Measurements from ENCODE around the gene CACNA2D1.

The CACNA2D1 gene

DNA sequence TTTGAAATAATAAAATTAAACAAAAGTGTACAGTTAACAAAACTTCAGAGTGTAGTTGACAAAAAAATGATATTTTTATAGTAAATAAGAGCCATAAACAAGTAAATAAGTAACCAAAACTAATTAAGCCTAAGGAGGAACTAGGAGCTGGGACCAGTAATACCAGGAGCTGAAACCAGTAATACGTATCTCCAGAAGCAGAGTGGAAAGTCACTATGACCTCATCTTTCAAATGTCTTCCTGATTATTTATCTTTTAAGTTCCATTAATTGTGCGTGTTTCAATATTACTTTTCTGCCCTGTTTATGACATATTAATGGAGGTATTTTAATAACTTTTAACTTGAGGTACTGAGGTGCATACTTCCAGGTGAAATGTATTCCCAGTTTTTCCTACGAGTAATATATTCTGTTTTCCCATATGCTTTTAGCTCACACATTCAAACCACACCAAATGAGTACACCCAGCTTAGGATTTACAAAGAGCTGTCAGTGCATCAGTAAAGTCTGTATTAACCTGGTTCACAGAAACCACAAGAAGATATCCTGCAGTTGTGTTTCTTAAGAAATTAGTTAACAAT, 390.0 kb downstream of the CACNA2D1 start:
- Histone ChIP-seq H3K9me3 (ENCODE audit: low read length) (no peaks in the 10 kb centered on the region), H3K36me3 (ENCODE audit: insufficient read depth, low read length) (no peaks in the 10 kb centered on the region), H3K27me3 (ENCODE audit: insufficient read depth, low read length) (no peaks in the 10 kb centered on the region)

GRCh38 chr7:82051601-82052000, 392.0 kb downstream of the CACNA2D1 start:
- Histone ChIP-seq H3K27me3 (ENCODE audit: insufficient read depth, low read length) (no peaks in the 10 kb centered on the region), H2AFZ (ENCODE audit: low read depth, low read length) (peak overlapping the region; percentile 74), H3K36me3 (ENCODE audit: insufficient read depth, low read length) (no peaks in the 10 kb centered on the region), H3K9me3 (ENCODE audit: low read length) (no peaks in the 10 kb centered on the region), H3K4me3 (ENCODE audit: low read length) (no peak overlapping the region), H3K4me1 (ENCODE audit: insufficient read depth, low read length) (peaks cover 29% of the 10 kb centered on the region)

More for the DNA sequence above, 390.0 kb downstream of the CACNA2D1 start:
- peaks cover 29% of the 10 kb centered on the region for H3K4me1 ChIP-seq (ENCODE audit: insufficient read depth, low read length)
- H3K4me3 ChIP-seq (ENCODE audit: low read length) = no peak overlapping the region
- no peak overlapping the region for H2AFZ ChIP-seq (ENCODE audit: low read depth, low read length)

- H3K36me3 ChIP-seq (ENCODE audit: insufficient read depth, low read length) = no peaks in the 10 kb centered on the region
- H3K9me3 ChIP-seq (ENCODE audit: low read length) = no peaks in the 10 kb centered on the region
- peaks cover 29% of the 10 kb centered on the region for H3K4me1 ChIP-seq (ENCODE audit: insufficient read depth, low read length)
- H3K27me3 ChIP-seq (ENCODE audit: insufficient read depth, low read length) = no peaks in the 10 kb centered on the region
- H2AFZ ChIP-seq (ENCODE audit: low read depth, low read length) = no peak overlapping the region
- no peak overlapping the region for H3K4me3 ChIP-seq (ENCODE audit: low read length)
These were observed 392.8 kb downstream of the CACNA2D1 start for GRCh38 chr7:82050792-82051191.

DNA sequence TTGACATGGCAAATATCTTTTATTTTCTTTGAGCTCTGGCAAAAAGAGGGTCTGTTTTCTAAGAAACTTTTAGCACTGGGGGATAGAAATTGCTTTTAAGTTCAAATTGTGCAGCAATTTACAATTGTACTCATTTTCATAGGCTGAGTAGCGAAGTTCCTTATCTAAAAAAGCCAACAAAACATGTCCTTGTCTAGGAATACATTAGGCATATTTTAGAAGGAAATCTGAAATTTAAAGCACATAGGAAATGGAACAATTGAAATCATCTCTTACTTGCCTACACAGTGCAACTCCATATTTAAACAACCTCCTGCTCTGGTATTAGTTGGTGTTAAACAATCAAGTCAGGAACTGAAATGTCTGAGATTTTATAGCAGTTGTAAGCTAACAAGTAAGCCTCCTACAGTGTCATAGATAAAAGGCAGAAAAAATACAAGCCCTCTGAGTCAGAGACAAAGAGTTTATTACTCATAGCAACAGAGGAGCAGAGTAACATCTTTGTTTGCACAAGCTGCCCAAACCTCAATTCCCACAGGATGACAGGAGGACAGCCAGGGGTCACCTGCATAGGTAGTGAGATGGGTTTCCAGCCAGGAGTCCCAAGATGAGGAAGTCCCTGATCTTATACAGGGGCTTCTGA, 393.6 kb downstream of the CACNA2D1 start:
- Histone ChIP-seq H3K27me3 (ENCODE audit: insufficient read depth, low read length) (no peaks in the 10 kb centered on the region), H3K4me1 (ENCODE audit: insufficient read depth, low read length) (peaks cover 29% of the 10 kb centered on the region), H3K9me3 (ENCODE audit: low read length) (no peaks in the 10 kb centered on the region), H3K4me3 (ENCODE audit: low read length) (no peak overlapping the region), H2AFZ (ENCODE audit: low read depth, low read length) (no peak overlapping the region), H3K36me3 (ENCODE audit: insufficient read depth, low read length) (no peaks in the 10 kb centered on the region)

GRCh38 chr7:82049442-82049841, 394.1 kb downstream of the CACNA2D1 start:
- peaks cover 29% of the 10 kb centered on the region for H3K4me1 ChIP-seq (ENCODE audit: insufficient read depth, low read length)
- H3K9me3 ChIP-seq (ENCODE audit: low read length) = no peaks in the 10 kb centered on the region
- H2AFZ ChIP-seq (ENCODE audit: low read depth, low read length) = no peak overlapping the region
- no peaks in the 10 kb centered on the region for H3K27me3 ChIP-seq (ENCODE audit: insufficient read depth, low read length)
- H3K36me3 ChIP-seq (ENCODE audit: insufficient read depth, low read length) = no peaks in the 10 kb centered on the region
- H3K4me3 ChIP-seq (ENCODE audit: low read length) = no peak overlapping the region

GRCh38 chr7:82044497-82045080, 399.0 kb downstream of the CACNA2D1 start:
- H3K9me3 ChIP-seq (ENCODE audit: low read length) = no peaks in the 10 kb centered on the region
- H3K4me3 ChIP-seq (ENCODE audit: low read length) = no peak overlapping the region
- H3K4me1 ChIP-seq (ENCODE audit: insufficient read depth, low read length) = peaks cover 17% of the 10 kb centered on the region
- no peak overlapping the region for H2AFZ ChIP-seq (ENCODE audit: low read depth, low read length)
- no peaks in the 10 kb centered on the region for H3K36me3 ChIP-seq (ENCODE audit: insufficient read depth, low read length)
- no peaks in the 10 kb centered on the region for H3K27me3 ChIP-seq (ENCODE audit: insufficient read depth, low read length)

DNA sequence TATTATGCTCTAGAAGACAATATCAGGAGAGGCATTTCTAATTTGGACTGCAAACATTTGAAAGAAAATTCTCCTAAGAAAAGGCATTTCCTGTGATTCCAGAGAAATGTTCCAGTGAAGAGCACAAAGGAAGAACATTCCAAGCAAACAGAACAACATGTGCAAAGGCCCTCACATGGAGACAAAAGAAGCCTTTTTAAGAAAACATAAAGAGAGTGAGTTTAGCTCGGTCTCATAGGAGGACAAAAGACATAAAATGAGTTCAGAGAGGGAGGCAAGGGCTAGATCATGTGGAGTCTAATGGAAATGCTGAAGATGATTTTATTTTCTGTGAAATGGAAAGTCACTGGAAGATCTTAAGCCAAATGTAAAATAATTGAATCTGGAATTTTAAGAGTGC, 404.0 kb downstream of the CACNA2D1 start:
- no peaks in the 10 kb centered on the region for H3K27me3 ChIP-seq (ENCODE audit: insufficient read depth, low read length)
- H2AFZ ChIP-seq (ENCODE audit: low read depth, low read length) = no peak overlapping the region
- peaks cover 16% of the 10 kb centered on the region for H3K4me1 ChIP-seq (ENCODE audit: insufficient read depth, low read length)
- H3K36me3 ChIP-seq (ENCODE audit: insufficient read depth, low read length) = no peaks in the 10 kb centered on the region
- no peaks in the 10 kb centered on the region for H3K9me3 ChIP-seq (ENCODE audit: low read length)
- H3K4me3 ChIP-seq (ENCODE audit: low read length) = no peak overlapping the region

DNA sequence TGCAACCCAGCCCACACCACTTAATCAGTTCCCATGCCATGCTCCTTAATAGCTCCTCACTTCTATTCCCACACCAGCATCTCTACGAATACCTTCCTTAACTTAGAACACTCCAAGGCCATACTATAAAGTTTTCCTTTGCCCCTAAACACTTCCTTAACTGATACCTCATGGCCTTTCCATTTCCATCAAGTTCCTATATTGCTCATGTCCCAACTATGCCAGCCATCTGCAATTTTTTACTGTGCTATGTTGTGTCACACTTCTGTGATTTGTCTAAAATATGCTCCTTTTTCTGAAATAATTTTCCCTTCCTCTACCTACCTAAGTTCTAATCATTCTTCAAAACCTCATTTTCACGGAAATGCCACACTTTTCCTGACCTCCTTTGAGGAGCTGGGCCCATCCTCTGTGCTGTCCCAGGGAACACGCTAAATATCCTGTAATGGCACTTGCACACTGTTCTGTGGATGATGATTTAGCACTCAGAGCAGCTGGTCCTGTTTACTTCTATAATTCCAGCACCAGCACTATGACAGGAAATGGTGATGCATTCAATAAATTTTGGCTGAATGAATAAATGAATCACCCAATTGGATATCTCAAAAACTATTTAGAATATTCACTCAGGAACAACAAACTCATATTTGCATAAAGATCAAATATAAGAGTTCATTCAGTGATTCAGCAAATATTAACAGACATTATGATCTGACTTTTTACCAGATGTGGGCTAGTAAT, 407.3 kb downstream of the CACNA2D1 start:
- Histone ChIP-seq H3K9me3 (ENCODE audit: low read length) (no peaks in the 10 kb centered on the region), H3K4me3 (ENCODE audit: low read length) (no peak overlapping the region), H3K4me1 (ENCODE audit: insufficient read depth, low read length) (peaks cover 16% of the 10 kb centered on the region), H3K27me3 (ENCODE audit: insufficient read depth, low read length) (no peaks in the 10 kb centered on the region), H3K36me3 (ENCODE audit: insufficient read depth, low read length) (no peaks in the 10 kb centered on the region), H2AFZ (ENCODE audit: low read depth, low read length) (no peak overlapping the region)

GRCh38 chr7:82035456-82035855, 408.1 kb downstream of the CACNA2D1 start:
- Histone ChIP-seq H3K9me3 (ENCODE audit: low read length) (no peaks in the 10 kb centered on the region), H3K27me3 (ENCODE audit: insufficient read depth, low read length) (no peaks in the 10 kb centered on the region), H2AFZ (ENCODE audit: low read depth, low read length) (no peak overlapping the region), H3K4me1 (ENCODE audit: insufficient read depth, low read length) (peaks cover 11% of the 10 kb centered on the region), H3K4me3 (ENCODE audit: low read length) (no peak overlapping the region), H3K36me3 (ENCODE audit: insufficient read depth, low read length) (no peaks in the 10 kb centered on the region)

DNA sequence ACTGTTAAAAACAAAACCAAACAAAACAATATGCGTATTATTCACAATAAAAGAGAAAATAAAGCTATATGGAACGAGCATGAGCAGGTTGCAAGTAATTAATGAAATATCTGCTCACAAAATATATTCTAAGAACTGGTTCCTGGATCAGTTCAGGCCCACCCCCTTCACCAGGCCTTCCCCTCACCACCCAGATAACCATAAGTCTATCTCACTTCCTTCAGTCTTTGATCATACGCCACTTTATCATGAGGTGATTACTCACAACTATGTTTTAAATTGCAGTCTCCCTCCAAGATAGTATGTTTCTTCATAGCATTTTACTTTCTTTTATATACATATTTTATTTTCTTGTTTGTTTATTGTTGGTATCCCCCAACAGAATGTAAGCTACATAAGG, 410.7 kb downstream of the CACNA2D1 start:
- Histone ChIP-seq H3K9me3 (ENCODE audit: low read length) (no peaks in the 10 kb centered on the region), H3K4me1 (ENCODE audit: insufficient read depth, low read length) (no peaks in the 10 kb centered on the region), H3K36me3 (ENCODE audit: insufficient read depth, low read length) (no peaks in the 10 kb centered on the region), H3K27me3 (ENCODE audit: insufficient read depth, low read length) (no peaks in the 10 kb centered on the region), H2AFZ (ENCODE audit: low read depth, low read length) (no peak overlapping the region), H3K4me3 (ENCODE audit: low read length) (no peak overlapping the region)

DNA sequence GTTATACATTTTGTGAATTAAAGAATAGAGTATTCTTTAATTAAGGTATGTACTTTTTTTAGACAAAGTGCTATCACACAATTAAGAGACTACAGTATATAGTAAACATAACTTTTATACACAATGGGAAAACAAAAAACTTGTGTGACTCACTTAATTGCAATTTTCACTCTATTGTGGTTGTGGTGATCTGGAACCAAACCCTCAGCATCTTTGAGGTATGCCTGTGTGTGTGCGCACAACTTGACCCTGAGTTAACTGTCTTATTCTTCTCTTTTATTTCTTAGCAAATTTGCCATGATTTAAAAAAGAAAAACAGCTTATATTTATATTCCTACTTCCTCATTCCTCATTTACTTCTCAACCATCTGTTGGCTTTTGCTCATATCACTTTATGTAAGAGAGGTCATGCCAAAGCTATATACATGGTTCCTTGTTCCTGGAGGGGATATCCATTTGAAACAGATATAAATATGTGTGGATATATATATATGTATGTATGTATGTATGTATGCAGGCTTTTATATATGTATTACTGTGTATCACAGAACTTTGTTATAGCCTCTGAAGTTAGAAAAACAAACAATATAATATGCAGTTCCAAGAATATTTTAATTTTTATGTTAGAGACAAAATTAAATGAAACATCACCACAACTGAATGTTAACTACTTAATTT, 414.2 kb downstream of the CACNA2D1 start:
- Histone ChIP-seq H2AFZ (ENCODE audit: low read depth, low read length) (no peak overlapping the region), H3K27me3 (ENCODE audit: insufficient read depth, low read length) (no peaks in the 10 kb centered on the region), H3K9me3 (ENCODE audit: low read length) (no peaks in the 10 kb centered on the region), H3K4me1 (ENCODE audit: insufficient read depth, low read length) (no peaks in the 10 kb centered on the region), H3K36me3 (ENCODE audit: insufficient read depth, low read length) (no peaks in the 10 kb centered on the region), H3K4me3 (ENCODE audit: low read length) (no peak overlapping the region)

DNA sequence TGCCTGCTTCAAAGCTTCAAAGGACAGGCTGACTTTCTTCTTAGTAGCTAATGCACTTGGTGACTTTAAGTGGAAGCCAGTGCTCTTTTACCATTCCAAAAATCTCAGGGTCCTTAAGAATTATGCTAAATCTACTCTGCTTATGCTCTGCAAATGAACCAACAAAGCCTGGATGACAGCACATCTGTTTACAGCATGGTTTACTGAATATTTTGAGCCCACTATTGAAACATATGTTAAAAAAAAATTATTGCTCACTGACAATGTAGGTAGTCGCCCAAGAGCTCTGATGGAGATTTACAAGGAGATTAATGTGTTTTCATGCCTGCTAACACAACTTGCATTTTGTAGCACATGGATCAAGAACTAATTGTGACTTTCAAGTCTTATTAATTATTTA, 415.5 kb downstream of the CACNA2D1 start:
- H3K4me1 ChIP-seq (ENCODE audit: insufficient read depth, low read length) = no peaks in the 10 kb centered on the region
- no peak overlapping the region for H3K4me3 ChIP-seq (ENCODE audit: low read length)
- no peaks in the 10 kb centered on the region for H3K27me3 ChIP-seq (ENCODE audit: insufficient read depth, low read length)
- H3K36me3 ChIP-seq (ENCODE audit: insufficient read depth, low read length) = no peaks in the 10 kb centered on the region
- no peaks in the 10 kb centered on the region for H3K9me3 ChIP-seq (ENCODE audit: low read length)
- H2AFZ ChIP-seq (ENCODE audit: low read depth, low read length) = no peak overlapping the region

- Histone ChIP-seq H2AFZ (ENCODE audit: low read depth, low read length) (no peak overlapping the region), H3K4me1 (ENCODE audit: insufficient read depth, low read length) (no peaks in the 10 kb centered on the region), H3K36me3 (ENCODE audit: insufficient read depth, low read length) (no peaks in the 10 kb centered on the region), H3K27me3 (ENCODE audit: insufficient read depth, low read length) (no peaks in the 10 kb centered on the region), H3K9me3 (ENCODE audit: low read length) (no peaks in the 10 kb centered on the region), H3K4me3 (ENCODE audit: low read length) (no peak overlapping the region)
These were observed 421.9 kb downstream of the CACNA2D1 start for GRCh38 chr7:82021713-82022112.

Measured in neuron (in vitro differentiated cells).